HEK293T (cell line): Measurements from ENCODE around the gene SLC6A19.

Experiments
- BHLHE40 ChIP-seq: fragments of 450-650 bp; IDR thresholded peaks from 2 replicates; pipeline ENCODE4 v1.6.1; 2016; ENCODE audit warnings: mild to moderate bottlenecking, moderate library complexity, borderline replicate concordance
- L3MBTL2 ChIP-seq: fragments of 450-650 bp; conservative IDR thresholded peaks from 2 replicates; pipeline ENCODE4 v1.6.1; 2016; ENCODE audit warnings: mild to moderate bottlenecking
- LEF1 ChIP-seq: fragments of 450-650 bp; IDR thresholded peaks from 2 replicates; pipeline ENCODE4 v1.6.1; 2017; ENCODE audit warnings: mild to moderate bottlenecking, borderline replicate concordance
- NFRKB ChIP-seq: fragments of 450-650 bp; IDR thresholded peaks from 2 replicates; pipeline ENCODE4 v1.6.1; 2016; ENCODE audit warnings: mild to moderate bottlenecking, moderate library complexity
- SP1 ChIP-seq: fragments of 450-650 bp; IDR thresholded peaks from 2 replicates; pipeline ENCODE4 v1.6.1; 2017
- ZNF384 ChIP-seq: fragments of 450-650 bp; IDR thresholded peaks from 2 replicates; pipeline ENCODE4 v1.6.1; 2016

DNA sequence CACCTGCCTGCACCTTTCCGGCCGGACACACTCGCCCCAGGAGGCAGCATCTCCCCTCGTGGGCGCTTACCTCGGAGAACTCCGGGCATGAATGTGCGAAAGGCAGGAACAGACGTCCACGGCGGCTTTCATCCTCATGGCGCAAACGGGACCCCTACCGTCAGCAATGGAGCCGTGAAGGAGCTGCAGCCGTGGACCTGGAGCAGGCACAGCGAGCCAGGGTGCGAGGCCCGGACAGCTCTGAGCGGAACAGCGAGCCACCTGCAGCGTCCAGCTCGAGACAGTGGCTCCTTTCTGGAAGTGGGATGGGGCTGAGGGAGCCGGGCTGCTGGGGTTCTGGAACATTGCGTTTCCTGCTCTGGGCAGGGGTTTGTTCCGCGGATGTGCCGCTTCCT is 7.8 kb upstream of the SLC6A19 start:
- TF ChIP-seq NFRKB (no peak), LEF1 (no peak), ZNF384 (no peak), BHLHE40 (no peak), L3MBTL2 (no peak), SP1 (no peak)
